Measurements from ENCODE around the gene CCDC167.

The CCDC167 gene

DNA sequence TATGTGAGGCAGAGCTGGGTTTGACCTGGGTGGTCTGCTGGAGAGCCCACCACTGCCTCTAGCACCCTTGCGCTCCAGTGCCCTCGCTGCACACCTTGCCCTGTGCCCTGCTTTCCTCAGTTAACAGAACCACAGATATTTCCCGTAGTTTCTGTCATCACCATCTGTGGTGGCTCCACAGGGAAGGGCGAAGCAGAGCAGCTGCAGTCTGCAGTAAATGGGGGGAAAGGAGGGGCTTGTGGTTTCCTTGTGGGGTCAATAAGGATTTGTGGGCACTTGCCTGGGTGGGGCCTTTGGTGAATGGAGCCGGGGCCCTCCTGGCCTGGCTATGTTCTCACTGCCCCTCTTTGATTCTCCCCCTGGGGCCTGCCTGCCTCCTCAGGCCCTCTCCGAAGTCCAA lies 21.2 kb upstream of the CCDC167 start:
- Histone ChIP-seq H3K4ac (ENCODE audit: low read depth, low read length) (no peak overlapping the region), H3K14ac (ENCODE audit: low read length) (no peak overlapping the region), H2BK12ac (ENCODE audit: low read length) (no peak overlapping the region), H4K8ac (ENCODE audit: low read depth, low read length) (no peak overlapping the region), H2BK5ac (ENCODE audit: low read depth, low read length, poor library complexity) (no peak overlapping the region), H4K91ac (ENCODE audit: low read depth, low read length) (no peak overlapping the region), H3K36me3 (ENCODE audit: control insufficient read depth in 1 of 2, insufficient read depth in 2 of 2, low read length in 2 of 2) (no peaks in the 10 kb centered on the region), H2AK5ac (ENCODE audit: low read length) (no peak overlapping the region), H3K9me3 (ENCODE audit: insufficient read depth, low read depth, low read length) (no peaks in the 10 kb centered on the region), H3K27ac (ENCODE audit: low read depth, low read length) (no peak overlapping the region), H3K9ac (ENCODE audit: low read length) (no peak overlapping the region), H3K4me1 (ENCODE audit: control insufficient read depth in 1 of 2, insufficient read depth in 2 of 2, low read length in 2 of 2) (no peaks in the 10 kb centered on the region), H3K27me3 (ENCODE audit: insufficient read depth, low read length) (peaks cover 2% of the 10 kb centered on the region), H3K79me2 (ENCODE audit: control insufficient read depth, insufficient read depth, low read length, poor library complexity) (no peaks in the 10 kb centered on the region), H4K12ac (ENCODE audit: low read depth, low read length) (no peak overlapping the region), H3K18ac (ENCODE audit: low read length) (no peak overlapping the region), H3K4me2 (ENCODE audit: low read length) (no peak overlapping the region), H3K4me3 (ENCODE audit: low read depth, low read length) (no peak overlapping the region), H3K23ac (ENCODE audit: low read length) (no peak overlapping the region), H2AFZ (ENCODE audit: insufficient read depth, low read length, poor library complexity) (no peak overlapping the region), H2BK120ac (ENCODE audit: insufficient read depth, low read length, poor library complexity) (no peak overlapping the region), H3K79me1 (ENCODE audit: low read length) (no peaks in the 10 kb centered on the region)
- no peak for DNase-seq
- WGBS (ENCODE audit: extremely low coverage, insufficient coverage, insufficient read length) = no CpG with 5 or more reads among the region's 6 CpGs

- Histone ChIP-seq H3K4ac (ENCODE audit: low read depth, low read length) (no peak overlapping the region), H3K14ac (ENCODE audit: low read length) (no peak overlapping the region), H3K9me3 (ENCODE audit: insufficient read depth, low read depth, low read length) (no peaks in the 10 kb centered on the region), H2BK120ac (ENCODE audit: insufficient read depth, low read length, poor library complexity) (no peak overlapping the region), H3K4me3 (ENCODE audit: low read depth, low read length) (no peak overlapping the region), H2AK5ac (ENCODE audit: low read length) (no peak overlapping the region), H2AFZ (ENCODE audit: insufficient read depth, low read length, poor library complexity) (no peak overlapping the region), H3K79me1 (ENCODE audit: low read length) (no peaks in the 10 kb centered on the region), H3K79me2 (ENCODE audit: control insufficient read depth, insufficient read depth, low read length, poor library complexity) (no peaks in the 10 kb centered on the region), H4K8ac (ENCODE audit: low read depth, low read length) (no peak overlapping the region), H3K9ac (ENCODE audit: low read length) (no peak overlapping the region), H3K23ac (ENCODE audit: low read length) (no peak overlapping the region), H3K18ac (ENCODE audit: low read length) (no peak overlapping the region), H3K4me1 (ENCODE audit: control insufficient read depth in 1 of 2, insufficient read depth in 2 of 2, low read length in 2 of 2) (peaks cover 0 to 2% of the 10 kb centered on the region in 2 experiments), H3K36me3 (ENCODE audit: control insufficient read depth in 1 of 2, insufficient read depth in 2 of 2, low read length in 2 of 2) (no peaks in the 10 kb centered on the region), H2BK12ac (ENCODE audit: low read length) (no peak overlapping the region), H3K4me2 (ENCODE audit: low read length) (no peak overlapping the region), H4K91ac (ENCODE audit: low read depth, low read length) (no peak overlapping the region), H4K12ac (ENCODE audit: low read depth, low read length) (no peak overlapping the region), H3K27ac (ENCODE audit: low read depth, low read length) (no peak overlapping the region), H2BK5ac (ENCODE audit: low read depth, low read length, poor library complexity) (no peak overlapping the region), H3K27me3 (ENCODE audit: insufficient read depth, low read length) (peaks cover 2% of the 10 kb centered on the region)
- no CpG with 5 or more reads among the region's 5 CpGs for WGBS (ENCODE audit: extremely low coverage, insufficient coverage, insufficient read length)
- no peak for DNase-seq
These were observed 19.8 kb upstream of the CCDC167 start for GRCh38 chr6:37519461-37519860.

DNA sequence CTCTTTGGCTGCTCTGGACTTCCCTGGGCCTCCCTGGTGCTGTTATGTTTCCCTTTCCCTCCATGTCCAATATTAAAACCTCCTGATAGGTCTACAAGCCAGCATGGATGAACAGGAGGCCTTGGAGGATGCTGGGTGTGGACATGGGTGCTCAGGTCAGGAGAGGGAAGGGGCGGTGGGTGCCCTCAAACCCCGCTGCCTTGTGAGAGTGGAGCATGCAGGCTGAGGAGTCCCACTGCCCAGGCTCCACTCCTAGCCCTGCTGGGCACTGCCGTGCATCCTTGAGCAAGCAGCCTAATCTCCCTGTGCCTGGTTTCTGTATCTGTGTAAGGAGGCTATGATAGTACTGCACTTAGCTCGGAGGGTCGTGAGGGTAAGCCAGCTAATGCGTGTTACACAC lies 18.4 kb upstream of the CCDC167 start:
- H3K36me3 ChIP-seq (ENCODE audit: control insufficient read depth in 1 of 2, insufficient read depth in 2 of 2, low read length in 2 of 2) = no peaks in the 10 kb centered on the region
- H3K4me1 ChIP-seq (ENCODE audit: control insufficient read depth in 1 of 2, insufficient read depth in 2 of 2, low read length in 2 of 2) = peaks cover 3 to 5% of the 10 kb centered on the region in 2 experiments
- no peak overlapping the region for H4K91ac ChIP-seq (ENCODE audit: low read depth, low read length)
- no peak overlapping the region for H2BK5ac ChIP-seq (ENCODE audit: low read depth, low read length, poor library complexity)
- H4K8ac ChIP-seq (ENCODE audit: low read depth, low read length) = no peak overlapping the region
- H3K14ac ChIP-seq (ENCODE audit: low read length) = no peak overlapping the region
- no peak overlapping the region for H3K18ac ChIP-seq (ENCODE audit: low read length)
- H3K9ac ChIP-seq (ENCODE audit: low read length) = no peak overlapping the region
- H3K4me2 ChIP-seq (ENCODE audit: low read length) = no peak overlapping the region
- no peaks in the 10 kb centered on the region for H3K27me3 ChIP-seq (ENCODE audit: insufficient read depth, low read length)
- H2AK5ac ChIP-seq (ENCODE audit: low read length) = no peak overlapping the region
- no peak overlapping the region for H3K4ac ChIP-seq (ENCODE audit: low read depth, low read length)
- H3K27ac ChIP-seq (ENCODE audit: low read depth, low read length) = no peak overlapping the region
- no peaks in the 10 kb centered on the region for H3K9me3 ChIP-seq (ENCODE audit: insufficient read depth, low read depth, low read length)
- H3K79me1 ChIP-seq (ENCODE audit: low read length) = no peaks in the 10 kb centered on the region
- H2BK120ac ChIP-seq (ENCODE audit: insufficient read depth, low read length, poor library complexity) = no peak overlapping the region
- H3K79me2 ChIP-seq (ENCODE audit: control insufficient read depth, insufficient read depth, low read length, poor library complexity) = no peaks in the 10 kb centered on the region
- no peak overlapping the region for H3K23ac ChIP-seq (ENCODE audit: low read length)
- no peak overlapping the region for H2BK12ac ChIP-seq (ENCODE audit: low read length)
- DNase-seq = no peak
- no peak overlapping the region for H2AFZ ChIP-seq (ENCODE audit: insufficient read depth, low read length, poor library complexity)
- H4K12ac ChIP-seq (ENCODE audit: low read depth, low read length) = no peak overlapping the region
- no CpG with 5 or more reads among the region's 6 CpGs for WGBS (ENCODE audit: extremely low coverage, insufficient coverage, insufficient read length)
- H3K4me3 ChIP-seq (ENCODE audit: low read depth, low read length) = no peak overlapping the region

- H3K79me2 ChIP-seq (ENCODE audit: control insufficient read depth, insufficient read depth, low read length, poor library complexity) = no peaks in the 10 kb centered on the region
- H3K36me3 ChIP-seq (ENCODE audit: control insufficient read depth in 1 of 2, insufficient read depth in 2 of 2, low read length in 2 of 2) = no peaks in the 10 kb centered on the region
- no peak overlapping the region for H3K4ac ChIP-seq (ENCODE audit: low read depth, low read length)
- no peak overlapping the region for H4K12ac ChIP-seq (ENCODE audit: low read depth, low read length)
- no CpG with 5 or more reads among the region's 11 CpGs for WGBS (ENCODE audit: extremely low coverage, insufficient coverage, insufficient read length)
- H2AK5ac ChIP-seq (ENCODE audit: low read length) = no peak overlapping the region
- H4K91ac ChIP-seq (ENCODE audit: low read depth, low read length) = no peak overlapping the region
- H3K14ac ChIP-seq (ENCODE audit: low read length) = no peak overlapping the region
- H2BK12ac ChIP-seq (ENCODE audit: low read length) = no peak overlapping the region
- H3K9ac ChIP-seq (ENCODE audit: low read length) = no peak overlapping the region
- H3K27me3 ChIP-seq (ENCODE audit: insufficient read depth, low read length) = no peaks in the 10 kb centered on the region
- no peak overlapping the region for H2AFZ ChIP-seq (ENCODE audit: insufficient read depth, low read length, poor library complexity)
- no peak overlapping the region for H3K4me3 ChIP-seq (ENCODE audit: low read depth, low read length)
- no peak for DNase-seq
- H3K18ac ChIP-seq (ENCODE audit: low read length) = no peak overlapping the region
- no peaks in the 10 kb centered on the region for H3K79me1 ChIP-seq (ENCODE audit: low read length)
- H3K9me3 ChIP-seq (ENCODE audit: insufficient read depth, low read depth, low read length) = no peaks in the 10 kb centered on the region
- H3K4me2 ChIP-seq (ENCODE audit: low read length) = no peak overlapping the region
- H3K23ac ChIP-seq (ENCODE audit: low read length) = no peak overlapping the region
- no peak overlapping the region for H4K8ac ChIP-seq (ENCODE audit: low read depth, low read length)
- no peak overlapping the region for H2BK120ac ChIP-seq (ENCODE audit: insufficient read depth, low read length, poor library complexity)
- H3K27ac ChIP-seq (ENCODE audit: low read depth, low read length) = no peak overlapping the region
- H3K4me1 ChIP-seq (ENCODE audit: control insufficient read depth in 1 of 2, insufficient read depth in 2 of 2, low read length in 2 of 2) = peaks cover 9 to 11% of the 10 kb centered on the region in 2 experiments
- no peak overlapping the region for H2BK5ac ChIP-seq (ENCODE audit: low read depth, low read length, poor library complexity)
These were observed 17.7 kb upstream of the CCDC167 start for GRCh38 chr6:37517411-37517812.

Data from trophoblast cell (in vitro differentiated cells and primary cell).